Measurements from ENCODE around the gene OR4D9. TPM values are rescaled to one million over a fixed set of nuclear protein-coding genes. Genes with fewer than 3 reads are reported as not detected.

OR4D9 gene
- total RNA-seq, 4 donors from 2014 or later, result not detected

- peak overlapping the region; percentile 86 to 91 (median 90) for H3K27ac ChIP-seq
- WGBS, 2 donors (ENCODE audit: low coverage in 1 of 2), result 0 to 1% methylated on average over 25 to 34 of the region's 34 CpGs
- peak overlapping the region; percentile 40 to 68 (median 44) for H3K4me3 ChIP-seq
- intact Hi-C loops (cut with DNase I; ENCODE audit: low total_unique reads) (loop anchor here (1.0 to 2.0 kb wide), 2 partner anchors 15 to 64 kb away; partner anchors contain the start of gene OSBP), in situ Hi-C loops (cut with MboI; ENCODE audit: low pct_ligation_motif_present in 1 of 4, low pct_unique_long_range_greater_than_20kb in 1 of 4, low sequenced_read_pairs in 3 of 4) (no loop called here)
- no peaks in the 10 kb centered on the region for H3K9me3 ChIP-seq
- DNase-seq, result peak; percentile 76
- no peaks in the 10 kb centered on the region for H3K36me3 ChIP-seq
- H3K4me1 ChIP-seq, result peaks cover 0 to 16% (median 10%) of the 10 kb centered on the region in 4 donors
- no peaks in the 10 kb centered on the region for H3K27me3 ChIP-seq
- TF ChIP-seq POLR2A (IDR thresholded peaks at IDR 0.05) (peak; percentile 12), EP300 (IDR thresholded peaks at IDR 0.05; ENCODE audit: low read depth) (no peak)
Observed at GRCh38 chr11:59550842-59551658, 39.7 kb downstream of the OR4D9 start.

GRCh38 chr11:59551659-59552521 is 40.6 kb downstream of the OR4D9 start:
- in situ Hi-C loops (cut with MboI; ENCODE audit: low pct_ligation_motif_present in 1 of 4, low pct_unique_long_range_greater_than_20kb in 1 of 4, low sequenced_read_pairs in 3 of 4) (no loop called here), intact Hi-C loops (cut with DNase I; ENCODE audit: low total_unique reads) (loop anchor here (2.0 kb wide), 1 partner anchor 63 kb away; the partner anchor contains the start of gene OSBP)
- 40 to 43% methylated on average over 25 to 30 of the region's 30 CpGs for WGBS, 2 donors (ENCODE audit: low coverage in 1 of 2)
- no peak for DNase-seq
- Histone ChIP-seq H3K36me3 (no peaks in the 10 kb centered on the region), H3K4me3 (peak overlapping the region; percentile 4 to 68 (median 44)), H3K9me3 (no peaks in the 10 kb centered on the region), H3K27me3 (no peaks in the 10 kb centered on the region), H3K4me1 (peaks cover 0 to 17% (median 11%) of the 10 kb centered on the region in 4 donors), H3K27ac (peak overlapping the region; percentile 86 to 91 (median 90))
- TF ChIP-seq POLR2AphosphoS5 (IDR thresholded peaks at IDR 0.05) (no peak), EP300 (IDR thresholded peaks at IDR 0.05; ENCODE audit: low read depth) (no peak), POLR2A (IDR thresholded peaks at IDR 0.05) (no peak), CTCF (IDR thresholded peaks at IDR 0.05) (no peak)

- Histone ChIP-seq H3K27ac (no peak overlapping the region), H3K4me3 (no peak overlapping the region), H3K4me1 (peaks cover 0 to 17% (median 14%) of the 10 kb centered on the region in 4 donors), H3K36me3 (no peaks in the 10 kb centered on the region), H3K27me3 (no peaks in the 10 kb centered on the region), H3K9me3 (no peaks in the 10 kb centered on the region)
- DNase-seq, result no peak
- in situ Hi-C loops (cut with MboI; ENCODE audit: low pct_ligation_motif_present in 1 of 4, low pct_unique_long_range_greater_than_20kb in 1 of 4, low sequenced_read_pairs in 3 of 4) (no loop called here), intact Hi-C loops (cut with DNase I; ENCODE audit: low total_unique reads) (no loop called here)
- TF ChIP-seq CTCF (IDR thresholded peaks at IDR 0.05) (no peak), POLR2A (IDR thresholded peaks at IDR 0.05) (no peak), EP300 (IDR thresholded peaks at IDR 0.05; ENCODE audit: low read depth) (no peak), POLR2AphosphoS5 (IDR thresholded peaks at IDR 0.05) (no peak)
- WGBS, 2 donors (ENCODE audit: low coverage in 1 of 2), result 56 to 59% methylated on average over 2 of the region's 2 CpGs
Observed at GRCh38 chr11:59552844-59553243, 41.5 kb downstream of the OR4D9 start.

GRCh38 chr11:59553323-59553722 is 42.0 kb downstream of the OR4D9 start:
- intact Hi-C loops (cut with DNase I; ENCODE audit: low total_unique reads) (no loop called here), in situ Hi-C loops (cut with MboI; ENCODE audit: low pct_ligation_motif_present in 1 of 4, low pct_unique_long_range_greater_than_20kb in 1 of 4, low sequenced_read_pairs in 3 of 4) (no loop called here)
- H3K4me3 ChIP-seq, result no peak overlapping the region
- peaks cover 0 to 17% (median 14%) of the 10 kb centered on the region in 4 donors for H3K4me1 ChIP-seq
- no peak for DNase-seq
- TF ChIP-seq CTCF (IDR thresholded peaks at IDR 0.05), result no peak
- no peak for TF ChIP-seq POLR2A (IDR thresholded peaks at IDR 0.05)
- TF ChIP-seq EP300 (IDR thresholded peaks at IDR 0.05; ENCODE audit: low read depth), result no peak
- no peak for TF ChIP-seq POLR2AphosphoS5 (IDR thresholded peaks at IDR 0.05)
- H3K27me3 ChIP-seq, result no peaks in the 10 kb centered on the region
- H3K36me3 ChIP-seq, result no peaks in the 10 kb centered on the region
- whole genome bisulfite sequencing, 2 donors (ENCODE audit: low coverage in 1 of 2), result 95 to 97% methylated on average over 18 to 21 of the region's 21 CpGs
- no peak overlapping the region for H3K27ac ChIP-seq
- H3K9me3 ChIP-seq, result no peaks in the 10 kb centered on the region

Measured in transverse colon (tissue), 4 donors.